SKM-1 treated with dmso at 0.1 percent for 144 hours (cell line): ENCODE data around the gene KDM1A.

Experiments used
- DNase-seq: peaks from one replicate; lab custom pipeline; 2025; ENCODE audit not compliant: unreplicated experiment; lab: John Stamatoyannopoulos, UW

The KDM1A gene

GRCh38 chr1:23132033-23132432, 112.8 kb downstream of the KDM1A start:
- no peak for DNase-seq
